GM23338 (cell line): ENCODE results near the gene RBBP4. TPM values are rescaled to one million over a fixed set of nuclear protein-coding genes. Genes with fewer than 3 reads are reported as not detected.
"Not testable (repeated sequence)": the region's sequence is repeated elsewhere in the genome, so short reads cannot be mapped to it uniquely, and the experiment has no call there.

Experiments used
- ATAC-seq: fragments of 200-7000 bp; cut with Tn5 transposase; 3 replicates; pipeline ENCODE4 v1.9.1; 2020
- DNase-seq: peaks from one replicate; pipeline ENCODE4 v3.0.0-alpha.2; 2015; ENCODE audit warnings: low spot score
- H2AFZ ChIP-seq: fragments of 200-600 bp; sonication (generic); 2 replicates; pipeline ENCODE4 v1.8.0; 2016; ENCODE audit warnings: antibody characterized with exemption, mild to moderate bottlenecking, moderate library complexity
- H3F3A ChIP-seq: fragments of 200-600 bp; sonication (generic); replicated peaks from 2 replicates; pipeline ENCODE4 v1.8.0; 2017; ENCODE audit warnings: antibody characterized with exemption, mixed run types, low read depth
- H3K27ac ChIP-seq: fragments of 200-600 bp; sonication (generic); 2 replicates; pipeline ENCODE4 v1.6.1; 2016; ENCODE audit warnings: low read depth
- H3K27me3 ChIP-seq: fragments of 200-600 bp; sonication (generic); 2 replicates; pipeline ENCODE4 v1.8.0; 2016; ENCODE audit warnings: mild to moderate bottlenecking, mixed run types, moderate library complexity; ENCODE audit not compliant: insufficient read depth
- H3K36me3 ChIP-seq: fragments of 200-600 bp; sonication (generic); 2 replicates; pipeline ENCODE4 v1.8.0; 2016; ENCODE audit warnings: mild to moderate bottlenecking; ENCODE audit not compliant: insufficient read depth
- H3K4me1 ChIP-seq: fragments of 200-600 bp; sonication (generic); 2 replicates; pipeline ENCODE4 v1.8.0; 2016; ENCODE audit warnings: mild to moderate bottlenecking, moderate library complexity; ENCODE audit not compliant: insufficient read depth
- H3K4me2 ChIP-seq: fragments of 200-600 bp; sonication (generic); 2 replicates; pipeline ENCODE4 v1.7.1; 2017; ENCODE audit warnings: mixed run types
- H3K4me3 ChIP-seq: fragments of 200-600 bp; sonication (generic); 2 replicates; pipeline ENCODE4 v1.6.1; 2016; ENCODE audit warnings: mixed run types
- H3K79me2 ChIP-seq: fragments of 200-600 bp; sonication (generic); replicated peaks from 2 replicates; pipeline ENCODE4 v1.8.0; 2017; ENCODE audit warnings: mild to moderate bottlenecking; ENCODE audit not compliant: insufficient read depth
- H3K9me2 ChIP-seq: fragments of 200-600 bp; sonication (generic); 2 replicates; pipeline ENCODE4 v1.8.0; 2017; ENCODE audit not compliant: insufficient read depth
- H4K20me1 ChIP-seq: fragments of 200-600 bp; sonication (generic); replicated peaks from 2 replicates; pipeline ENCODE4 v1.8.0; 2017; ENCODE audit warnings: mild to moderate bottlenecking; ENCODE audit not compliant: insufficient read depth
- H3K27ac Mint-ChIP-seq: 2 replicates; pipeline ENCODE4 v1.8.0; 2020; ENCODE audit warnings: inconsistent platforms, mild to moderate bottlenecking, moderate library complexity, mixed read lengths
- H3K27me3 Mint-ChIP-seq: 3 replicates; pipeline ENCODE4 v1.8.0; 2022; ENCODE audit warnings: low read depth, mild to moderate bottlenecking, moderate library complexity, mixed read lengths, inconsistent platforms; ENCODE audit not compliant: insufficient read depth, poor library complexity
- H3K36me3 Mint-ChIP-seq: 3 replicates; pipeline ENCODE4 v1.8.0; 2021; ENCODE audit warnings: low read depth, mild to moderate bottlenecking, inconsistent platforms, moderate library complexity, mixed read lengths
- H3K4me1 Mint-ChIP-seq: 3 replicates; pipeline ENCODE4 v1.8.0; 2020; ENCODE audit warnings: mild to moderate bottlenecking, inconsistent platforms, mixed read lengths
- H3K4me3 Mint-ChIP-seq: 3 replicates; pipeline ENCODE4 v1.8.0; 2021; ENCODE audit warnings: moderate library complexity, mild to moderate bottlenecking, inconsistent platforms, mixed read lengths
- H3K9me3 Mint-ChIP-seq: 3 replicates; pipeline ENCODE4 v1.8.0; 2020; ENCODE audit warnings: moderate library complexity, mild to moderate bottlenecking, inconsistent platforms, mixed read lengths
- CREB1 ChIP-seq: fragments of 250-450 bp; sonication (Bioruptor Pico); IDR thresholded peaks from 2 replicates; pipeline ENCODE4 v1.5.0; 2020; ENCODE audit warnings: low read depth, mild to moderate bottlenecking, moderate library complexity
- EZH2phosphoT487 ChIP-seq: fragments of 200-600 bp; sonication (generic); IDR thresholded peaks from one replicate; pipeline ENCODE4 v1.8.1; 2018; ENCODE audit warnings: antibody characterized with exemption; ENCODE audit not compliant: unreplicated experiment
- JUNB ChIP-seq: IDR thresholded peaks from one replicate; pipeline ENCODE4 v1.6.1; 2016; ENCODE audit warnings: antibody characterized with exemption; ENCODE audit not compliant: unreplicated experiment
- NANOG ChIP-seq: IDR thresholded peaks from 2 replicates; pipeline ENCODE4 v1.6.1; 2016; ENCODE audit warnings: antibody characterized with exemption, borderline replicate concordance
- POLR2AphosphoS5 ChIP-seq: IDR thresholded peaks from 2 replicates; pipeline ENCODE4 v1.6.1; 2016; ENCODE audit warnings: antibody characterized with exemption, low read depth
- STAT1 ChIP-seq: IDR thresholded peaks from one replicate; pipeline ENCODE4 v1.6.1; 2016; ENCODE audit warnings: antibody characterized with exemption; ENCODE audit not compliant: unreplicated experiment
- polyA plus RNA-seq: library from polyadenylated mRNA; unstranded; fragments of >200 nt; fragmentation: Nextera tagmentation; extraction: Ambion mirVana; gene quantifications from 2 replicates; pipeline ENCODE4 v1.2.1, GENCODE V29; 2016
- total RNA-seq: library from RNA; depleted of rRNA; stranded (reverse); fragments of >200 nt; shearing (Covaris generic); gene quantifications from 2 replicates; pipeline ENCODE4 v1.2.3, GENCODE V29; 2014
- TF ChIP-seq, protein P1 (sequence below): IDR thresholded peaks from one replicate; pipeline ENCODE4 v1.6.1; 2018; ENCODE audit warnings: antibody characterized with exemption; ENCODE audit not compliant: unreplicated experiment
- TF ChIP-seq, protein P2 (sequence below): IDR thresholded peaks from 2 replicates; pipeline ENCODE4 v1.6.1; 2016; ENCODE audit warnings: antibody characterized with exemption
- TF ChIP-seq, protein P3 (sequence below), 2 experiments: fragments of 200-600 bp in 1 of 2; sonication (generic) in 1 of 2; conservative IDR thresholded peaks; 2 replicates each; pipeline versions ENCODE4 v1.5.1 to v1.6.1; 2016 to 2017; ENCODE audit warnings: antibody characterized with exemption in 2 of 2, low read depth in 2 of 2, mild to moderate bottlenecking in 2 of 2, moderate library complexity in 1 of 2

Gene RBBP4
- total and polyA plus RNA-seq, 2 experiments from 2014 or later, result 262 to 312 TPM

DNA sequence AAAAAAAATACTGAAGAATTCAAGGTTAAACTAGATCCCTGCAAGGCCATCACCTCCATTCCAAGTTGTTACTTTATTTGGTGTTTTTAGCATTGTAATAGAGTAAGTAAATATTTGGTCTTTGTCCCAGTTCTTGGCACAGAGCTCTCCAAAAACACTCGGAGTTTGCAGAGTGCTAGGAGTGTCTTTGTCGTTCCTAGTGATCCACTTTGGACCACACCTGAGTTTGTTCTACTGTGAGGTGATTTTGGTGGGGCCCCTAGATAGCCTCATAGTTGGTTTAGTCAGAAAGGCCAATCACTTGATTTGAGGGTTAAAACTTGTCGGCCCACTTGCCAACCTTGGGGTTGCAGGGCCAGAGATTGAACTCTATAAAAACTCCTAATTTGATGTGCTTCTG lies 25.9 kb downstream of the RBBP4 start (continued):
- TF ChIP-seq, protein P1, sequence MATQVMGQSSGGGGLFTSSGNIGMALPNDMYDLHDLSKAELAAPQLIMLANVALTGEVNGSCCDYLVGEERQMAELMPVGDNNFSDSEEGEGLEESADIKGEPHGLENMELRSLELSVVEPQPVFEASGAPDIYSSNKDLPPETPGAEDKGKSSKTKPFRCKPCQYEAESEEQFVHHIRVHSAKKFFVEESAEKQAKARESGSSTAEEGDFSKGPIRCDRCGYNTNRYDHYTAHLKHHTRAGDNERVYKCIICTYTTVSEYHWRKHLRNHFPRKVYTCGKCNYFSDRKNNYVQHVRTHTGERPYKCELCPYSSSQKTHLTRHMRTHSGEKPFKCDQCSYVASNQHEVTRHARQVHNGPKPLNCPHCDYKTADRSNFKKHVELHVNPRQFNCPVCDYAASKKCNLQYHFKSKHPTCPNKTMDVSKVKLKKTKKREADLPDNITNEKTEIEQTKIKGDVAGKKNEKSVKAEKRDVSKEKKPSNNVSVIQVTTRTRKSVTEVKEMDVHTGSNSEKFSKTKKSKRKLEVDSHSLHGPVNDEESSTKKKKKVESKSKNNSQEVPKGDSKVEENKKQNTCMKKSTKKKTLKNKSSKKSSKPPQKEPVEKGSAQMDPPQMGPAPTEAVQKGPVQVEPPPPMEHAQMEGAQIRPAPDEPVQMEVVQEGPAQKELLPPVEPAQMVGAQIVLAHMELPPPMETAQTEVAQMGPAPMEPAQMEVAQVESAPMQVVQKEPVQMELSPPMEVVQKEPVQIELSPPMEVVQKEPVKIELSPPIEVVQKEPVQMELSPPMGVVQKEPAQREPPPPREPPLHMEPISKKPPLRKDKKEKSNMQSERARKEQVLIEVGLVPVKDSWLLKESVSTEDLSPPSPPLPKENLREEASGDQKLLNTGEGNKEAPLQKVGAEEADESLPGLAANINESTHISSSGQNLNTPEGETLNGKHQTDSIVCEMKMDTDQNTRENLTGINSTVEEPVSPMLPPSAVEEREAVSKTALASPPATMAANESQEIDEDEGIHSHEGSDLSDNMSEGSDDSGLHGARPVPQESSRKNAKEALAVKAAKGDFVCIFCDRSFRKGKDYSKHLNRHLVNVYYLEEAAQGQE, result no peak
- no peak for TF ChIP-seq STAT1
- TF ChIP-seq JUNB, result no peak
- TF ChIP-seq, protein P2, sequence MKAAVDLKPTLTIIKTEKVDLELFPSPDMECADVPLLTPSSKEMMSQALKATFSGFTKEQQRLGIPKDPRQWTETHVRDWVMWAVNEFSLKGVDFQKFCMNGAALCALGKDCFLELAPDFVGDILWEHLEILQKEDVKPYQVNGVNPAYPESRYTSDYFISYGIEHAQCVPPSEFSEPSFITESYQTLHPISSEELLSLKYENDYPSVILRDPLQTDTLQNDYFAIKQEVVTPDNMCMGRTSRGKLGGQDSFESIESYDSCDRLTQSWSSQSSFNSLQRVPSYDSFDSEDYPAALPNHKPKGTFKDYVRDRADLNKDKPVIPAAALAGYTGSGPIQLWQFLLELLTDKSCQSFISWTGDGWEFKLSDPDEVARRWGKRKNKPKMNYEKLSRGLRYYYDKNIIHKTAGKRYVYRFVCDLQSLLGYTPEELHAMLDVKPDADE, result no peak
- no peak for TF ChIP-seq CREB1 (CRISPR knock-in tag)
- no peak for TF ChIP-seq POLR2AphosphoS5
- TF ChIP-seq NANOG, result no peak
- TF ChIP-seq, protein P3, sequence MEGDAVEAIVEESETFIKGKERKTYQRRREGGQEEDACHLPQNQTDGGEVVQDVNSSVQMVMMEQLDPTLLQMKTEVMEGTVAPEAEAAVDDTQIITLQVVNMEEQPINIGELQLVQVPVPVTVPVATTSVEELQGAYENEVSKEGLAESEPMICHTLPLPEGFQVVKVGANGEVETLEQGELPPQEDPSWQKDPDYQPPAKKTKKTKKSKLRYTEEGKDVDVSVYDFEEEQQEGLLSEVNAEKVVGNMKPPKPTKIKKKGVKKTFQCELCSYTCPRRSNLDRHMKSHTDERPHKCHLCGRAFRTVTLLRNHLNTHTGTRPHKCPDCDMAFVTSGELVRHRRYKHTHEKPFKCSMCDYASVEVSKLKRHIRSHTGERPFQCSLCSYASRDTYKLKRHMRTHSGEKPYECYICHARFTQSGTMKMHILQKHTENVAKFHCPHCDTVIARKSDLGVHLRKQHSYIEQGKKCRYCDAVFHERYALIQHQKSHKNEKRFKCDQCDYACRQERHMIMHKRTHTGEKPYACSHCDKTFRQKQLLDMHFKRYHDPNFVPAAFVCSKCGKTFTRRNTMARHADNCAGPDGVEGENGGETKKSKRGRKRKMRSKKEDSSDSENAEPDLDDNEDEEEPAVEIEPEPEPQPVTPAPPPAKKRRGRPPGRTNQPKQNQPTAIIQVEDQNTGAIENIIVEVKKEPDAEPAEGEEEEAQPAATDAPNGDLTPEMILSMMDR (conservative IDR thresholded peaks at IDR 0.05; ENCODE audit: low read depth in 2 of 2), result no peak
- no peak for TF ChIP-seq EZH2phosphoT487

DNA sequence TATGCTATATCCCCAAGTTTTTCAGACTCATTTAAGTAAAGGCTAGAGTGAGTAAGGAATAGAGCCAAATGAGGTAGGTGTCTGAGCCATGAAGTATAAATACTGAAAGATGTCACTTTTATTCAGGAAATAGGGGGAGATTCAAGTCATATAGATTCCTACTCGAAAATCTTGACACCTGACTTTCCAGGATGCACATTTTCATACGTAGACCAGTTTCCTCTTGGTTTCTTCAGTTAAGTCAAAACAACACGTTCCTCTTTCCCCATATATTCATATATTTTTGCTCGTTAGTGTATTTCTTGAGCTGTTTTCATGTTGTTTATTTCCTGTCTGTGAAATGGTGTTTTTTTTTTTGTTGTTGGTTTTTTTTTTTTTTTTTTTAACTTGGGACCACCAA lies 29.0 kb downstream of the RBBP4 start:
- H3K9me3 Mint-ChIP-seq, H3K4me1 Mint-ChIP-seq, H3K27ac ChIP-seq, H3K27me3 ChIP-seq, H3K4me3 Mint-ChIP-seq, H3K27me3 Mint-ChIP-seq, H3K4me2 ChIP-seq, H3K79me2 ChIP-seq, H2AFZ ChIP-seq, ATAC-seq, H3K9me2 ChIP-seq, H3K4me1 ChIP-seq, DNase-seq, H3K4me3 ChIP-seq, H3K27ac Mint-ChIP-seq: not testable (repeated sequence)
- peaks cover 86% of the 10 kb centered on the region for H3K36me3 Mint-ChIP-seq
- Histone ChIP-seq H3K36me3 (peaks cover 91% of the 10 kb centered on the region), H4K20me1 (peaks cover 21% of the 10 kb centered on the region), H3F3A (peaks cover 48% of the 10 kb centered on the region)
